Measurements from ENCODE around the gene PLCD1. TPM values are rescaled to one million over a fixed set of nuclear protein-coding genes. Genes with fewer than 3 reads are reported as not detected.

PLCD1 gene
- total RNA-seq, 1 donor from 2014 or later: 13.0 TPM

DNA sequence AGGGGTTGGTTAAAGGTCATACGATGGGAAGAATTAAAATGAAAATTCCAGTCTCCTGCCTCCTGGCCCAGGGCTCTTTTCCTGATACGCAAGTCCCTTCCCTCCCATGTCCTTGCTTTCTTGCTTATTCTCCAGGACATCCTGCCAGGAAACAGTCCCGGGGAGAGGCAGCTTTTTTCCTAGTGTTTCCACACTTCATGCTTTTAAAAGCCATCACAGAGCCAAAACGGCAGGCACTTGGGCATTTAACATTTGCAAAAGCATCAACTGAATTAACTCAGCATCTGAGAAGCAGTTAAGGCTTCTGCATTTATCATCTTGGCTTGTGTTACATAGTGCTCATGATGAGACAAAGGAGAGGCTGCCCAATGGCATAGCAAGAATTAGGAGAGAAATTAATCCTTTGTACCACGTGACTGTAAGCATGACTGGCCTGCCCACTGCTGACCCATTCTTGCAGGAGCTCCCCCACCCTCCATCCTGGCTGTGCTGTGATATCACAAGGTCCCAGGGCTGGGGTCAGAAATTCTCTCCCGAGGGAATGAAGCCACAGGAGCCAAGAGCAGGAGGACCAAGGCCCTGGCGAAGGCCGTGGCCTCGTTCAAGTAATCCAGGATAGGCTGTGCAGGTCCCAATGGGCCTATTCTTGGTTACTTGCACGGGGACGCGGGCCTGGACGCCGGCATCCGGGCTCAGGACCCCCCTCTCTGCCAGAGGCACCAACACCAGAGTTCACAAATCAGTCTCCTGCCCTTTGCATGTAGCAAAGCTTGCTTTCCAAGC, 60.4 kb downstream of the PLCD1 start:
- no peak for DNase-seq (ENCODE audit: extremely low read depth, low read depth, low spot score)

DNA sequence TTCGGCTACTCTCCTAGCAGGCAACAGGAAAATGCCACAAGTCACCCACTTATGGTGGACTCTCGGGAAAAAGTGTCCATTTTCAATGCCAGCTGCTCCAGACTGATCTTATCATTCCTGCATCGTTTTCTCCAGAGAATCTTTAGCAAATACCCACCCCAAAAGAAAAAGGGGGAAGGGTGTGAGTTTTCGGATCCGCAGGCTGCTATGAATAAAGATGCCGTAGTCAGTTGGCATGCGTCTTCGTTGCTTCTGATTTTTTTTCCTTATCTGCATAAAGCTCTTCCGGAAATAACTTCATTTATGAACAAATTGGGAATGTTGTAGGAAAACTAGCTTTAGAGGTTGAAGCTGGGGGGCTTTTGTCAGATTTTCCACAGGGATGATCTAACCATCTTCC, 61.2 kb downstream of the PLCD1 start:
- DNase-seq (ENCODE audit: extremely low read depth, low read depth, low spot score): no peak

- no peak for DNase-seq (ENCODE audit: extremely low read depth, low read depth, low spot score)
Observed at GRCh38 chr3:37967260-37967881, 62.1 kb downstream of the PLCD1 start.

GRCh38 chr3:37964716-37965115, 64.7 kb downstream of the PLCD1 start:
- no peak for DNase-seq (ENCODE audit: extremely low read depth, low read depth, low spot score)

DNA sequence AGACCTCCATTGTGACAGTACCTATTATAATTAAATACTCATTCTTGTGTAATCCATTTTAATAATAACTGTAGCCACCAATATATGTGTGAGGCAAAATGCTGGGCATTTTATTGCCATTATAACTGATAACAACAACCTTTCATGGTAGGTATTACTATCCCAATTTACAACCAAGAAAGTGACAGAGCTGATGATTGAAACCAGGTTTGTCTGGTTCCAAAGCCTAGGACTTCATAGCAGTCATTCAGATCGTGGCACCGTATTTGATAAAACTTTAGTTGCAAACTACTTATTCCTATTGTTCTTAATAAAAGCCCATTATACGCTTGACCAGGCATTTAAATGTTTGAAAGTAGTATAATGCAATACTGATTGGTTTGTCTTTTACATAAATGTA, 65.3 kb downstream of the PLCD1 start:
- DNase-seq (ENCODE audit: extremely low read depth, low read depth, low spot score): no peak

DNA sequence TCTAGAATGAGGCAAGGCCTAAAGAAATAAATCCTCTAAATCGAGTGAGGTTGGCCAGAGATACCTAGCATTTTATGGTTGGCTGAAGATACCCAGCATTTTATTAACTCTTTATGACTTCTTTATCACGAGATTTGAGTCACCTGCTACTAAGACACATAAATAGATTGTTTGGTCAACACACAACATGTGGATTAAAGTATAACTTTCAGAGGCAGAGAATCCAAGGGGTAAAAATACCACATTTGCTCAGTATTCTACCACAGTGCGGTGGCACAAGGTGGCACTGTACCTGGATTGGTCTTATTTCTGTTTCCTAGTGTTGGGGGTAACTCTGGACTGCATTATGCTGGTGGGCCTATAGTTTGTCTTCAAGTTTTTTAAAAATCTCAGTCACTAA, 65.8 kb downstream of the PLCD1 start:
- DNase-seq (ENCODE audit: extremely low read depth, low read depth, low spot score): no peak

DNA sequence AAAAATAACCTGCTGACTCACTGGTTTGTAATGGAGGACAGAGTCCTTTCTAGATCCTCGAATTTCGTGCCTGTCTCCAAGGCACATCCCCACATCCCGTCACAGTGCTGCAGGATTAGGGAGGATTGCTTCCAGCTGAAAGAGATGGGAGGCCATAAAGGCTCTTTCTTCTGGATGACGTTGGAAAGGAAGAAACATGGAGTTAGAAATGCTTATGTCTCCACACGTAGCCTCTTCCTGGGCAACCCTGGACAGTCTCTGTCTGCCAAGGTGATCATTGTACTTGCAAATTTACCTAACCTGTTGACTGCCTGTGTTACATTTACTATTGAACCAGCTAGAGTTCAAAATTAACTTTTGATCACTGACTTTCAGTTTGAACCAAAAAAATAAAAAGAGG, 66.4 kb downstream of the PLCD1 start:
- DNase-seq (ENCODE audit: extremely low read depth, low read depth, low spot score): no peak

DNA sequence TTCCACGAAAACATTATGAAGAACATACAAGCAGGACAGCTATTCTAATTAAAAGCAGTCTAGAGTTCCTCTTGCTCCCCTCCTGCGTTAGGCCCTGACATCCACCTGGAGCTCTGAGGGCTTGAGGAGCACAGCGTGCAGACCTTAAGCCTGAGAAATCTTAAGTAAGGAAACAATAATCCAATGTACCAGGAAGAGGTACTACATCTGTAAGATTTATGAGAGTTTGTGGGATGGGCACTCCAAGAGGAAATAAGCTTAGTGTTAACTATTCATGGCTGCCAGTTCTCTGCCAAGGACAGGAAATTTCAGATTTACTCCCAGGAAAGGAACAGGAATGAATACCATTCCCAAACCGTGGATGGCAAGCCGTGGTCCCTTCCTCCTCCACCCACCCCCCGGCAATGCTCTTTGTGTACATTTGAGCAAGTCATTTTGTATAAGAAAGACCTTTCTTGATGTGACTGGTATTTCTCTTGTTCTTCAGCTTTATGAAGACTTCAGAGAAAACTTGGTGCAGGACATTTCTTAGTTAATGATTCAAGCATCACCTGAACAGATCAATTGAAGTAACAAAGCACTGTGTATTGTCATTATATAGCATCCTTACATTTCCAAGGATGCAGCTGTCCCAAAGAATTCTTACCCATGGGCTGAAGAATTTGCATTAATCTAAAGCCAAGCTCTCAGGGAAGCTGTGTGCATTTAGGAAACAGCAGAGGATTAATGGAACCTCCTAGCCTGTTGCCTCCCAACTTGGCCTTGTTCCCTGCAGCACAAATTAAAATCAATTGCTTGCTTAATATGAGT, 67.6 kb downstream of the PLCD1 start:
- DNase-seq (ENCODE audit: extremely low read depth, low read depth, low spot score): no peak

- no peak for DNase-seq (ENCODE audit: extremely low read depth, low read depth, low spot score)
Observed at GRCh38 chr3:37957539-37957936, 71.9 kb downstream of the PLCD1 start.

Other genes starting within 250 kb of the PLCD1 start
- gene CTDSPL, start 167.8 kb downstream of the PLCD1 start, total RNA-seq: 21.1 and 26.9 TPM in 2 replicates
- gene VILL, start 38.9 kb downstream of the PLCD1 start, total RNA-seq: 6.7 and 7.6 TPM in 2 replicates
- not detected in 2 replicates for gene DLEC1, start 9.6 kb upstream of the PLCD1 start, total RNA-seq
- gene ACAA1, start 107.5 kb upstream of the PLCD1 start, total RNA-seq: 40.3 and 52.9 TPM in 2 replicates
- gene MYD88, start 109.0 kb upstream of the PLCD1 start, total RNA-seq: 45.6 and 63.4 TPM in 2 replicates
- 31.6 and 36.5 TPM in 2 replicates for gene OXSR1, start 135.9 kb upstream of the PLCD1 start, total RNA-seq
- not detected in 2 replicates for gene SLC22A13, start 236.2 kb upstream of the PLCD1 start, total RNA-seq